ENCODE measurements around the gene TBC1D1.

DNA sequence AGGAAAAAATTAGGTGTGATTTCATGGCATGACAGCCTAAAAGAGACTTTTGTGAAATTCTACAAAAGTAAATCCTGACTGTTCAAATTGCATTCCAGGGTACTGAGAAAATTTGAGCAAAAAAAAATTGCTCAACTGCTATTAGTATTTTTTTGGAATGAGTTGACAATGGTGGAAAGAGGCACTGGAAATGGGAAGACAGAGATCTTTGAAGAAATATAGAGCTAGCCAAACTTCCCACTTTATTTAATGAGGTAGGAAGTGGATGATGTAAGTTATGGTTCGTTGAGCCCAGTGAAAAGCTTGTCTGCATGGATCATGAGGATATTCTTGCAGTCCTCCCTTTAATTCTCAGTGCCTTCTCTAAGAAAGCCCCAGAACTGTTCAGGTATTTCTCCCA lies 253.1 kb downstream of the TBC1D1 start:
- TF ChIP-seq, protein P1, sequence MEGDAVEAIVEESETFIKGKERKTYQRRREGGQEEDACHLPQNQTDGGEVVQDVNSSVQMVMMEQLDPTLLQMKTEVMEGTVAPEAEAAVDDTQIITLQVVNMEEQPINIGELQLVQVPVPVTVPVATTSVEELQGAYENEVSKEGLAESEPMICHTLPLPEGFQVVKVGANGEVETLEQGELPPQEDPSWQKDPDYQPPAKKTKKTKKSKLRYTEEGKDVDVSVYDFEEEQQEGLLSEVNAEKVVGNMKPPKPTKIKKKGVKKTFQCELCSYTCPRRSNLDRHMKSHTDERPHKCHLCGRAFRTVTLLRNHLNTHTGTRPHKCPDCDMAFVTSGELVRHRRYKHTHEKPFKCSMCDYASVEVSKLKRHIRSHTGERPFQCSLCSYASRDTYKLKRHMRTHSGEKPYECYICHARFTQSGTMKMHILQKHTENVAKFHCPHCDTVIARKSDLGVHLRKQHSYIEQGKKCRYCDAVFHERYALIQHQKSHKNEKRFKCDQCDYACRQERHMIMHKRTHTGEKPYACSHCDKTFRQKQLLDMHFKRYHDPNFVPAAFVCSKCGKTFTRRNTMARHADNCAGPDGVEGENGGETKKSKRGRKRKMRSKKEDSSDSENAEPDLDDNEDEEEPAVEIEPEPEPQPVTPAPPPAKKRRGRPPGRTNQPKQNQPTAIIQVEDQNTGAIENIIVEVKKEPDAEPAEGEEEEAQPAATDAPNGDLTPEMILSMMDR (IDR thresholded peaks at IDR 0.05; ENCODE audit: control extremely low read depth in 1 of 3, insufficient read depth in 1 of 3, low read depth in 1 of 3, low read length in 3 of 3): no peak
- TF ChIP-seq JUND (IDR thresholded peaks at IDR 0.05; ENCODE audit: low read length) (no peak), ZNF274 (IDR thresholded peaks at IDR 0.05; ENCODE audit: borderline replicate concordance, extremely low read depth, low read length) (no peak), USF2 (IDR thresholded peaks at IDR 0.05; ENCODE audit: low read length) (no peak), GABPA (IDR thresholded peaks at IDR 0.05; ENCODE audit: borderline replicate concordance, insufficient read depth, low read length) (no peak), SP4 (IDR thresholded peaks at IDR 0.05; ENCODE audit: low read length) (no peak), POLR2AphosphoS5 (IDR thresholded peaks at IDR 0.05; ENCODE audit: low read depth, low read length) (no peak), RAD21 (IDR thresholded peaks at IDR 0.05 in 1 of 2, conservative IDR thresholded peaks at IDR 0.05 in 1 of 2; ENCODE audit: low read depth in 2 of 2, low read length in 2 of 2) (no peak)
- TF ChIP-seq, protein P2, sequence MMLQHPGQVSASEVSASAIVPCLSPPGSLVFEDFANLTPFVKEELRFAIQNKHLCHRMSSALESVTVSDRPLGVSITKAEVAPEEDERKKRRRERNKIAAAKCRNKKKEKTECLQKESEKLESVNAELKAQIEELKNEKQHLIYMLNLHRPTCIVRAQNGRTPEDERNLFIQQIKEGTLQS (IDR thresholded peaks at IDR 0.05; ENCODE audit: insufficient read depth, low read depth, low read length): no peak
